ENCODE results near the gene ZCCHC9. TPM values are rescaled to one million over a fixed set of nuclear protein-coding genes. Genes with fewer than 3 reads are reported as not detected.

The ZCCHC9 gene
- total and polyA plus RNA-seq, 4 donors = 16.6 to 29.3 (median 23.5) TPM

DNA sequence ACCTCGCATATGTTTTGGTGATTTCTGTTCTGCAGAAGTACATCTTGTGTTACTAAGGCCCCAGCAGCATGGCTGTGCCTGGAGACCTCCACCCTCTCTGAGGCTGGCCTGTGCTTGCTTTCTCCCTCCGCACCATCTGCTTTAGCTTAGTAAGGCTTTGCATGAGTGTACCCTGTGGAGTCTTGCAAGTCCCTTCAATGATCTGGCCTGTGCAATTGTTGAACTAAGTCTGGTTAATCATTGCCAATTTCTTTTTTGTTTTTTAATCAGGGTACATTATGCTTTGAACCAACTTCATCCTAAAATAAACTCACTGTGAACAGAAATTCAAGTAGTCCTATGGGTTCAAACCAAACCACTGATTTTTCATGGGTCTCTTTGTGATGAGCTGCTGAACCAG, 60.2 kb downstream of the ZCCHC9 start:
- H3K27me3 ChIP-seq (ENCODE audit: control insufficient read depth, insufficient read depth, low read length) = no peaks in the 10 kb centered on the region
- no peaks in the 10 kb centered on the region for H3K9me3 ChIP-seq (ENCODE audit: control insufficient read depth, insufficient read depth, low read length)
- 90% methylated on average over 1 of the region's 2 CpGs for WGBS (ENCODE audit: insufficient coverage)
- no peaks in the 10 kb centered on the region for H3K36me3 ChIP-seq (ENCODE audit: control insufficient read depth, insufficient read depth, low read length)
- H3K4me3 ChIP-seq (ENCODE audit: low read depth, low read length) = no peak overlapping the region
- DNase-seq (ENCODE audit: low read depth in 4 of 6, low spot score in 6 of 6) = no peak
- H3K27ac ChIP-seq (ENCODE audit: low read depth, low read length) = no peak overlapping the region
- H3K4me1 ChIP-seq (ENCODE audit: control insufficient read depth, insufficient read depth, low read length) = peaks cover 3% of the 10 kb centered on the region

Other genes with a start within 250 kb of the ZCCHC9 start
- gene CKMT2, start 68.3 kb upstream of the ZCCHC9 start, total RNA-seq = 1 to 10 TPM; 3.6 to 7.0 TPM
- gene CKMT2, start 68.3 kb upstream of the ZCCHC9 start, polyA plus RNA-seq (ENCODE audit: insufficient read length in 2 of 2) = 1 to 10 TPM; 3.8 to 7.2 TPM
- 1 to 10 TPM; 2.3 to 3.8 TPM for gene ACOT12, start 92.5 kb downstream of the ZCCHC9 start, total RNA-seq
- under 1 TPM; 0.80 to 0.86 TPM for gene ACOT12, start 92.5 kb downstream of the ZCCHC9 start, polyA plus RNA-seq (ENCODE audit: insufficient read length in 2 of 2)

All from spinal cord (tissue), 10 donors.